Neural cell (in vitro differentiated cells): ENCODE results near the gene VGF. TPM values are rescaled to one million over a fixed set of nuclear protein-coding genes. Genes with fewer than 3 reads are reported as not detected.
A peak's percentile ranks its signal among the peaks of the same experiment; 100 is the strongest.

Experiments used
- H2AFZ ChIP-seq: fragments of 200-600, 300-800 bp; sonication (generic), shearing (Covaris generic); 2 replicates; pipeline ENCODE4 v1.6.0; 2014; ENCODE audit warnings: low read depth, mild to moderate bottlenecking, antibody characterized with exemption, low read length, moderate library complexity
- H3F3A ChIP-seq: fragments of 200-600 bp; shearing (Covaris generic); 2 replicates; pipeline ENCODE4 v1.6.1; 2016; ENCODE audit warnings: mild to moderate bottlenecking, moderate library complexity, mixed read lengths, antibody characterized with exemption, low read length; ENCODE audit not compliant: insufficient read depth, poor library complexity, severe bottlenecking
- H3K27ac ChIP-seq: fragments of 200-600, 300-800 bp; sonication (generic), shearing (Covaris generic); 2 replicates; pipeline ENCODE4 v1.5.1; 2014; ENCODE audit warnings: mild to moderate bottlenecking, low read length, moderate library complexity
- H3K27me3 ChIP-seq: fragments of 300-800, 200-600 bp; sonication (generic), shearing (Covaris generic); 2 replicates; pipeline ENCODE4 v1.6.0; 2014; ENCODE audit warnings: mild to moderate bottlenecking, low read depth, low read length, moderate library complexity; ENCODE audit not compliant: insufficient read depth
- H3K36me3 ChIP-seq: fragments of 300-800, 200-600 bp; sonication (generic), shearing (Covaris generic); 2 replicates; pipeline ENCODE4 v1.5.1; 2014; ENCODE audit warnings: mild to moderate bottlenecking, antibody characterized with exemption, low read length, moderate library complexity; ENCODE audit not compliant: insufficient read depth
- H3K4me2 ChIP-seq: fragments of 300-800, 200-600 bp; sonication (generic), shearing (Covaris generic); 2 replicates; pipeline ENCODE4 v1.6.0; 2014; ENCODE audit warnings: mild to moderate bottlenecking, low read length
- H3K4me3 ChIP-seq: fragments of 300-800, 200-600 bp; sonication (generic), shearing (Covaris generic); 2 replicates; pipeline ENCODE4 v1.5.1; 2014; ENCODE audit warnings: mild to moderate bottlenecking, low read length, moderate library complexity
- H3K79me2 ChIP-seq: fragments of 200-600 bp; shearing (Covaris generic); replicated peaks from 2 replicates; pipeline ENCODE4 v1.6.0; 2014; ENCODE audit warnings: mild to moderate bottlenecking, low read length, moderate library complexity; ENCODE audit not compliant: insufficient read depth
- H3K9ac ChIP-seq: fragments of 300-800, 200-600 bp; sonication (generic), shearing (Covaris generic); 2 replicates; pipeline ENCODE4 v1.6.1; 2016; ENCODE audit warnings: mild to moderate bottlenecking, low read length, mixed read lengths
- H3K9me2 ChIP-seq: fragments of 200-600 bp; shearing (Covaris generic); 2 replicates; pipeline ENCODE4 v1.6.1; 2016; ENCODE audit warnings: mild to moderate bottlenecking, low read length, mixed read lengths; ENCODE audit not compliant: insufficient read depth
- H3K9me3 ChIP-seq: fragments of 200-600, 300-800 bp; sonication (generic), shearing (Covaris generic); 2 replicates; pipeline ENCODE4 v1.6.1; 2016; ENCODE audit warnings: mild to moderate bottlenecking, mixed run types, low read length, moderate library complexity, mixed read lengths
- H4K20me1 ChIP-seq: fragments of 200-600 bp; shearing (Covaris generic); 2 replicates; pipeline ENCODE4 v1.6.1; 2016; ENCODE audit warnings: mild to moderate bottlenecking, mixed run types; ENCODE audit not compliant: insufficient read depth
- CTCF ChIP-seq: fragments of 450-650 bp; IDR thresholded peaks from 2 replicates; pipeline ENCODE4 v1.5.1; 2014; ENCODE audit warnings: antibody characterized with exemption, mild to moderate bottlenecking, moderate library complexity; ENCODE audit not compliant: poor library complexity, severe bottlenecking
- EP300 ChIP-seq: fragments of 450-650 bp; conservative IDR thresholded peaks from 2 replicates; pipeline ENCODE4 v1.6.1; 2014; ENCODE audit warnings: antibody characterized with exemption, mild to moderate bottlenecking, moderate library complexity; ENCODE audit not compliant: poor library complexity, severe bottlenecking
- EZH2 ChIP-seq: fragments of 200-600, 300-800 bp; shearing (Covaris generic), sonication (generic); IDR thresholded peaks from 2 replicates; pipeline ENCODE4 v1.6.1; 2014; ENCODE audit warnings: antibody characterized with exemption, low read length, borderline replicate concordance, mild to moderate bottlenecking; ENCODE audit not compliant: insufficient read depth, poor library complexity, severe bottlenecking
- MXI1 ChIP-seq: fragments of 450-650 bp; conservative IDR thresholded peaks from 2 replicates; pipeline ENCODE4 v1.6.1; 2014; ENCODE audit warnings: antibody characterized with exemption, mild to moderate bottlenecking; ENCODE audit not compliant: poor library complexity, severe bottlenecking
- POLR2AphosphoS5 ChIP-seq: IDR thresholded peaks from 2 replicates; pipeline ENCODE4 v1.6.1; 2012
- RAD21 ChIP-seq: fragments of 450-650 bp; conservative IDR thresholded peaks from 2 replicates; pipeline ENCODE4 v1.6.1; 2014; ENCODE audit warnings: antibody characterized with exemption, mild to moderate bottlenecking, moderate library complexity
- SMC3 ChIP-seq: fragments of 450-650 bp; conservative IDR thresholded peaks from 2 replicates; pipeline ENCODE4 v1.6.1; 2014; ENCODE audit warnings: antibody characterized with exemption, mild to moderate bottlenecking, moderate library complexity; ENCODE audit not compliant: poor library complexity
- TAF1 ChIP-seq: IDR thresholded peaks from 2 replicates; pipeline ENCODE4 v1.6.1; 2012; ENCODE audit warnings: low read depth
- polyA plus RNA-seq: library from polyadenylated mRNA; depleted of rRNA; stranded (reverse); fragments of >200 nt; gene quantifications from 2 replicates; pipeline ENCODE4 v1.2.3, GENCODE V29; 2014
- TF ChIP-seq, protein P1 (sequence below): IDR thresholded peaks from 2 replicates; pipeline ENCODE4 v1.6.1; 2012; ENCODE audit warnings: borderline replicate concordance

Gene VGF
- polyA plus RNA-seq, 1 donor from 2014 or later, result 39.3 TPM

DNA sequence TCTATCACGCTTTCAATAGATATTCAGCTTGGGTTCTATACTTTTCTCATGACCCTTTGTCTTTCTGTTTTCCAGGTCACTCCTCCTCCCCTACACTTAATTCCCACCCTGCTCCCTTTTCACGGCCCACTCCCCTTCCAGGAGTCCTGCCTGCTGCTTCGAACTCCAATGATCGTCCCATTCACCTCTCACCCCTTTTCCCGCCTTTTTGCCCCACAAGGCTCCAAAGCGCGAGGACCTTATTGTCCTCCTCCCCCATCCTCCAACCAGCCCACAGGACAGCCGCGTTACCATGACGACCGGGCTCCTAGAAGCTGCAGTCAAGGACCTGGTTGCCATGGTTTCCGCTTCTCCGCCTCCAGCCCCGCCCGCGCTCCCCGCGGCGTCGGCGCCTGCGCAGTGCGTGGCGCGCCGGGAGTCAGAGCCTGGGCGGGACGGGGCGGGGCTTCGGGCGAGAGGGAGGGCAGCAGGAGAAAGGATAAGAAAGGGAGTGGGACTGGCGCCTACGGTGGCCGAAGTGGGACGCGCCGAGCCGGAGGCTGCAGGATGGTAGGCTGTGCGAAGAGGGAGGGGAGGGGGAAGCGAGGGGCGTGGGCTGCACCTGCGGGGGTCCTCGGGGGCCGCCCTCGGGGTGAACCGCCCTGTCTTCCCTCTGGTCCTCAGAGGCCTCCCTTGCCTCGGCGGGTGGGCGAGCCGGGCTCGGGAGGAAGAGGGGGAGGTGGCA lies 11.2 kb downstream of the VGF start, which contains the start of gene AP1S1:
TSS of gene AP1S1 (plus strand) at position 508 of the 724 bp plus-strand sequence. CDS start at position 547, 39 bp downstream.
- TF ChIP-seq EP300, result peak; percentile 84
- TF ChIP-seq TAF1, result peak; percentile 66
- TF ChIP-seq CTCF, result no peak
- TF ChIP-seq POLR2AphosphoS5, result peak; percentile 82
- TF ChIP-seq RAD21, result no peak
- peak; percentile 84 for TF ChIP-seq MXI1
- no peak for TF ChIP-seq SMC3
- TF ChIP-seq, protein P1, sequence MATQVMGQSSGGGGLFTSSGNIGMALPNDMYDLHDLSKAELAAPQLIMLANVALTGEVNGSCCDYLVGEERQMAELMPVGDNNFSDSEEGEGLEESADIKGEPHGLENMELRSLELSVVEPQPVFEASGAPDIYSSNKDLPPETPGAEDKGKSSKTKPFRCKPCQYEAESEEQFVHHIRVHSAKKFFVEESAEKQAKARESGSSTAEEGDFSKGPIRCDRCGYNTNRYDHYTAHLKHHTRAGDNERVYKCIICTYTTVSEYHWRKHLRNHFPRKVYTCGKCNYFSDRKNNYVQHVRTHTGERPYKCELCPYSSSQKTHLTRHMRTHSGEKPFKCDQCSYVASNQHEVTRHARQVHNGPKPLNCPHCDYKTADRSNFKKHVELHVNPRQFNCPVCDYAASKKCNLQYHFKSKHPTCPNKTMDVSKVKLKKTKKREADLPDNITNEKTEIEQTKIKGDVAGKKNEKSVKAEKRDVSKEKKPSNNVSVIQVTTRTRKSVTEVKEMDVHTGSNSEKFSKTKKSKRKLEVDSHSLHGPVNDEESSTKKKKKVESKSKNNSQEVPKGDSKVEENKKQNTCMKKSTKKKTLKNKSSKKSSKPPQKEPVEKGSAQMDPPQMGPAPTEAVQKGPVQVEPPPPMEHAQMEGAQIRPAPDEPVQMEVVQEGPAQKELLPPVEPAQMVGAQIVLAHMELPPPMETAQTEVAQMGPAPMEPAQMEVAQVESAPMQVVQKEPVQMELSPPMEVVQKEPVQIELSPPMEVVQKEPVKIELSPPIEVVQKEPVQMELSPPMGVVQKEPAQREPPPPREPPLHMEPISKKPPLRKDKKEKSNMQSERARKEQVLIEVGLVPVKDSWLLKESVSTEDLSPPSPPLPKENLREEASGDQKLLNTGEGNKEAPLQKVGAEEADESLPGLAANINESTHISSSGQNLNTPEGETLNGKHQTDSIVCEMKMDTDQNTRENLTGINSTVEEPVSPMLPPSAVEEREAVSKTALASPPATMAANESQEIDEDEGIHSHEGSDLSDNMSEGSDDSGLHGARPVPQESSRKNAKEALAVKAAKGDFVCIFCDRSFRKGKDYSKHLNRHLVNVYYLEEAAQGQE, result peak; percentile 74
- no peak for TF ChIP-seq EZH2
- peak within 1 kb of the TSS; percentile 88 for H2AFZ ChIP-seq
- no peaks in the 10 kb centered on the region for H3F3A ChIP-seq
- peak within 1 kb of the TSS; percentile 94 for H3K9ac ChIP-seq
- peak within 1 kb of the TSS; percentile 92 for H3K4me2 ChIP-seq
- H3K9me2 ChIP-seq, result no peaks in the 10 kb centered on the region
- H4K20me1 ChIP-seq, result no peaks in the 10 kb centered on the region
- no peaks in the 10 kb centered on the region for H3K27me3 ChIP-seq
- H3K36me3 ChIP-seq, result no peaks in the 10 kb centered on the region
- peak within 1 kb of the TSS; percentile 92 for H3K4me3 ChIP-seq
- peak within 1 kb of the TSS; percentile 93 for H3K27ac ChIP-seq
- H3K9me3 ChIP-seq, result no peaks in the 10 kb centered on the region
- peaks cover 9% of the 10 kb centered on the region for H3K79me2 ChIP-seq

DNA sequence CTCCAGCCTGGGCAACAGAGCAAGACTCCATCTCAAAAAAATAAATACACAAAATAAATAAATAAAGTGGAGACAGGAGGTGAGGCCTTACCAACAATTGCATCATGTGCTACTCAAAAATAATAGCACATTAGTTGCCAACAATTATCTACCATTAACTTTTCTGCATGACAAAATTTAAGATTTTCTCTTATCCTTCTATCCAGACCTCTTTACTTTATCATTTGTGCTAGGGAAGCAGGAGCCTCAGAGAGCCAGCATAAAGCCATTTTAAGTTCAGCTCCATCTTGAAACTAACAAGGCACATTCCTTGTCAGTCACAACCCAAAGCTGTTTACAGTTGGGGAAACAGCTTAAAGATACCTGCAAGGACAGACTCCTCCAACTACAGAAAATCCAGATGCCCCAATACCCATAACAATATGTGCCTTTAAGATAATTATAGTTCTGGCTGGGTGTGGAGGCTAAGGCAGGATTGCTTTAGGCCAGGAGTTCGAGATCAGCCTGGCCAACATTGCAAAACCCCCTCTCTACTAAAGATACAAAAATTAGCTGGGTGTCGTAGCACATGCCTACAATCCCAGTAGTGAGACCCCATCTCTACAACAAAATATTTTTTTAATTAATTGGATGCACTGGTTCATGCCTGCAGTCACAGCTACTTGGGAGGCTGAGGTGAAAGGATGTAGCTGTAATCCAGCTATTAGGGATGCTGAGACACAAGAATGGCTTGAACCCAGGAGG lies 13.3 kb downstream of the VGF start:
- H3K27ac ChIP-seq, result no peak overlapping the region
- no peaks in the 10 kb centered on the region for H3F3A ChIP-seq
- no peak overlapping the region for H3K9ac ChIP-seq
- no peaks in the 10 kb centered on the region for H3K9me2 ChIP-seq
- H3K79me2 ChIP-seq, result peaks cover 9% of the 10 kb centered on the region
- no peak overlapping the region for H3K4me3 ChIP-seq
- no peak overlapping the region for H3K4me2 ChIP-seq
- TF ChIP-seq POLR2AphosphoS5 (no peak), TAF1 (no peak), SMC3 (no peak), RAD21 (no peak), EZH2 (no peak), EP300 (no peak), CTCF (no peak), MXI1 (no peak)
- TF ChIP-seq, protein P1, result no peak
- H2AFZ ChIP-seq, result no peak overlapping the region
- no peaks in the 10 kb centered on the region for H4K20me1 ChIP-seq
- H3K27me3 ChIP-seq, result no peaks in the 10 kb centered on the region
- H3K9me3 ChIP-seq, result no peaks in the 10 kb centered on the region
- H3K36me3 ChIP-seq, result no peaks in the 10 kb centered on the region
